Glomerular visceral epithelial cell (primary cell): ENCODE measurements around the gene HAS3.
"Not testable (repeated sequence)": the region's sequence is repeated elsewhere in the genome, so short reads cannot be mapped to it uniquely, and the experiment has no call there.

Experiments
- DNase-seq: peaks from one replicate; pipeline ENCODE4 v3.0.0-alpha.2; 2016; ENCODE audit errors: extremely low spot score

The HAS3 gene

DNA sequence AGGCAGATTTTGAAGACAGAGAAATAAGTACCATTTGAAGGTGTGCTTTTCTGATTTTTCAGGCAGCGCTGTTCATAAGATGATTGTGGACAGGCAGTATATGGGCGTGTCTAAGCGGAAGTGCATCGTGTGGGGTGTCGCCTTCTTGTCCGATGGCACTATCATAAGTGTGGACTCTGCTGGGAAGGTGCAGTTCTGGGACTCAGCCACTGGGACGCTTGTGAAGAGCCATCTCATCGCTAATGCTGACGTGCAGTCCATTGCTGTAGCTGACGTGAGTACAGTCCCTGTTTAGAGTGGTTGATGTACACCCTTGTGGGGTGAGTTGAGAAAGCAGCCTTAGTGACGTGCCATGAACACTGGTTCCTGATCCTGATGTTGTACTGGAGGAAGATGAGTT is 37.7 kb downstream of the HAS3 start:
- peak; percentile 7 for DNase-seq

DNA sequence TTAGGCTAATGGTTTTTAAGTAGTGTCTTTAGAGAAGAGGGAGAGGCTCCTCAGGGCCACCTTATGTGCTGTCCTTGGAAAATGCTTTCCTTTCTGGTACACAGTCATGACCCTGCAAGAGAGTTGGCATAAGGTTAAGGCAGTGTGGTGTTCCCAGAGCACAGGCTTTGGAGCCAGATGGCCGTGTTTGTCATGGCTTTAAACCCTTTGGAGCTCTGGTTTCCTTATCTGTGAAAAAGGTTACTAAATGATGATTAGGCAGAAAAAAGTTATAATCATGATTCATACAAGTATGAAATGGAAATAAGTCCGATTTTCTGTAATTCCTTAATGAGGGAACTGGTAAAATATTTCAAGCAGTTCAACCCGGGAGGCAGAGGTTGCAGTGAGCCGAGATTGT is 40.2 kb downstream of the HAS3 start:
- no peak for DNase-seq

DNA sequence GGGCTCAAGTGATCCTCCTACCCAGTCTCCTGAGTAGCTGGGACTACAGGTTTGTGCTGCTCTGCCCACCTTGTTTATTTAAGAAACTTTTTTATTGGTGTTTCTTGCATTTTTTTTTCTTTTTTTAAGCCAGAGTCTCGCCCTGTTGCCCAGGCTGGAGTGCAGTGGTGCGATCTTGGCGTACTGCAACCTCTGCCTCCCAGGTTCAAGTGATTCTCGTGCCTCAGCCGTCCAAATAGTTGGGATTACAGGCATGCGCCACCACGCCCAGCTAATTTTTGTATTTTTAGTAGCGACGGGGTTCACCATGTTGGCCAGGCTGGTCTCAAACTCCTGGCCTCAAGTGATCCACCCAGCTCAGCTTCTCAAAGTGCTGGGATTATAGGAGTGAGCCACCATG is 44.2 kb downstream of the HAS3 start:
- not testable (repeated sequence) for DNase-seq

DNA sequence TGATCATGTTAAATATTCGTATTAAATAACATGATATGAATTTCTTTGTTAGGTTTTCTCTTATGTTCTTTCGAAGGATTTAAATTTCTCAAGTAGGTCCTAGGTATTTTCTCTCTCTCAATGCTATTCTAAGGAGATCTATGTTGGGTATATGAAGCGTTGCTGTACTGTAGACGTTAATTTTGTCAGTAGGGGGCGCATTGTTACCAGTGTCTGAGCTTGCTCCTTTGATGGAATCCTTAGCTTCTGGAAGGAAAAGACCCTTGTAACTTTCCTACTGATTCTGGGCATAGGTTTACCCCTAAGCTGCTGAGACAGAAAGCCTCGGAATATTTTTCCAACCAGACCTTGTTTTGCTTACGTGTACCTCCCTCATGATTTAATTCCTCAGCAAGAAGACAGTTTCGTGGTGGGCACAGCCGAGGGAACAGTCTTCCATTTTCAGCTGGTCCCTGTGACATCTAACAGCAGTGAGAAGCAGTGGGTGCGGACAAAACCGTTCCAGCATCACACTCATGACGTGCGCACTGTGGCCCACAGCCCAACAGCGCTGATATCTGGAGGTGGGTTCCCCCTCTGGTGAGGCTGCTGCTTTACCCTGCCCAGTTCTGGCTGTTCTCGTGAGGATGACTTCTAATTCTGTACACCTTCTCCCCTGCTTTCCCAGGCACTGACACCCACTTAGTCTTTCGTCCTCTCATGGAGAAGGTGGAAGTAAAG is 44.9 kb downstream of the HAS3 start:
- peak; percentile 68 for DNase-seq

DNA sequence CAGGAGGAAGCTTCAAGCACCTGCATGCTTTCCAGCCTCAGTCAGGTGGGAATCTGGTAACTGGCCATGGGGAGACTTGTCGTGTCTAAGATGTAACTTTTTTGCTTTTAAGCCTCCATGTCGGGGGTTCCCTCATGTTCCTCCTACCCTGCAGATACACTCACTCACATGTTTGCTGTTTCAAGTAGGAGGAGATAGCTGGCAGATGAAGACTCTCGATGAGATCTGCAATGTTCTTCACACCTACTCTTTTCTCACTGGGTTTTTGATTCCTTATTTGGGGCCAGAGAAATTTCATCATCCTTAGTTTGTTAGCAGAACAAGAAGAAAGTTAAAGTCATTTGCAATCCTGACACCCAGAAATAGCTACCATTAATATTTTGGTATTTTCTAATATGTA is 51.7 kb downstream of the HAS3 start:
- no peak for DNase-seq

DNA sequence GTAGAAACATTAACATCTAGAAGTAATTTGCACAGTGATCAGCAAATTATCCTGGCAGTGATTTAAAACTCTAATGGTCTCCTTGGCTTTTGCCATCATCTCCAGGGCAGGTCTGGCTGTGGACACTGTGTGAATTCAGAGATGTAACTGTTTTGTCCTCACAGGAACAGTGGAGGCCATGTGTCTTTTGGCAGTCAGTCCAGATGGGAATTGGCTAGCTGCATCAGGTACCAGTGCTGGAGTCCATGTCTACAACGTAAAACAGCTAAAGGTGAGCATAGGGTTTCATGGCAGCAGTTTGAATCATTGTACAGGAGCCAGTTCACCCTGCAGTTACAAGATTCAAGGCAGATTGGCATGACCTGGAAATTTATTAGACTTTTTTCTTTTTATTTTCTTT is 54.7 kb downstream of the HAS3 start:
- no peak for DNase-seq

DNA sequence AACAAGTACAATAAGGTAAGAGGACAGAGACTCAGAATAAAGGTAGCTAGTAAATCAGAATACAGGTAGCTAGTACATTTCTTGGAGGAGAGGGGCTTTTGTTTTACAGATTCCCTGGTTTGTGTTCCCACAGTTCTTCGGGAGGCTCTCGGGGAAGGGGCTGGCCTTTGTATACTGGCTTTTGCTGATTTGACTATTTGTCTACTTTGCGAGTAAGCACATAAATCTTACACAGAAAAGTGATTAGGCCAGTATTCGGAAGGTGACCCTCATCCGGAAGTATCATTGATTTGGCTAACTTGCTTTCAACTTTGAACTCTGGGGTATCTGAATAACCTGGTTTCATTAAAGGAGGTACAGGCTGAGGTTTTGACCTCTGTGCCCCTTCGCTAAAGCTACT is 60.1 kb downstream of the HAS3 start:
- no peak for DNase-seq

DNA sequence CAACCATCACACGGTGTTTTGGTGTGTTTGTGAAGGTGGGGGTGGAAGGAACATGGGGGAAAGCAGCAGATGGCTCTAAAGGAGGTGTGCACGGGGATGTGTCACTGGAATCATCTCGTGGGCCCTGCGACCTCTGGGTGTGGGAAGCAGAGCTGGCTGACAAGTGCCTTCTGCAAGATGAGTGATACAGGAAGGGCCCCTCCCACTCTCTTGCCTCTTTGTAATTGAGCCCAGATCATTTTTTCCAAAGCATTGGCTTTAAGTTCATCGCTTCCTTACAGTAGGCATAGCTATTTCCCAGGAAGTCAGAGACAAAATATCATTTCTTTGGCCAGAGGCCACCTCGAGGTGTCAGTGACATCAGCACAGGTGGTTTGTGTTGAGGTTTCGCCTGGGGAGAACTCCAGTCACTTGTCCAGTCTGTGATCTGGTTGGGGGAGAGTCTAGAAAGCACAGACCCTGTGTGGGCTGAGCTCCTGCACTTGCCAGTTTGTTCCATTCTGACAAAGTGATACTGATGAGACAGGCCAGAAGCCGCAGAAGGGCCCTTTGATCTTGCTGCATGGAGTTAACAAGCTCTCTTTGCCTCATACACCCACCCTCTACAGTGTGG is 60.9 kb downstream of the HAS3 start:
- DNase-seq, result no peak

DNA sequence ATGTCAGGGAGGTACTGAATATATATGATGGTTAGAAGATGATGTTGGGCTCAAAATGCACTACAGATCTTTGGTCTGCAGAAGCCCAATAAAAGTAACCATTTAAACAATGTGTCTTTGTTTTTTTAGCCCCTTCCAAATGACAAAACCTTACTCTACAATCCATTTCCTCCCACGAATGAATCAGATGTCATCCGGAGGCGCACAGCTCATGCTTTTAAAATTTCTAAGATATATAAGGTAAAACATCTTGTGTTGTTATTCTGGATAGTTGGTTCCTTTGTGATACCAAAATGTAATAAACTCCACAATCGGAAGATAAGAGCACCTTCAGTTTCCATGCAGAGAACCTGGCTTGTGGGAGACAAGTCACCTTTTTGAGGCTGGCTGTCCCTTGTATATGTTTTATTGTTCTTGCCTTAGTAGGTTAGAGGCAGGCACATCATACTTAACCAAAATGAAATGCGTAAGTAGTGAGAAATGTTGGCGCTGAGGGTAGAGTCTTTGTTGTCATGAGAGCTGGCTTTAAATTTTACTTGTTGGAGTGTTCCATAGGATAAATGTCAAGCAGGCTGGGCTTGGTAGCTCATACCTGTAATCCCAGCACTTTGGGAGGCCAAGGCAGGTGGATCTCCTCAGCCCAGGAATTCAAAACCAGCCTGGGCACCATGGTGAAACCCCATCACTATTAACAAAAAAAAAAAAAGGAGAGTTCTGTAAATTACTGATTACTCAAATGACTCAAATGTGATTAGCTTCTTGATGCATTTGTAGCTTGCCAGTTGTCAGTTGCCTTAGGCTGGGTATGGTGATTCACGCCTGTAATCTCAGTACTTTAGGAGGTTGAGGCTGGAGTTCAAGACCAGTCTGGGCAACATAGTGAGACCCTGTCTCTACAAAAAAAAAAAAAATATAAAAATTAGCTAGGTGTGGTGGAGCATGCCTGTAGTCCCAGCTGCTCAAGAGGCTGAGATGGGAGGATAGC is 61.8 kb downstream of the HAS3 start:
- DNase-seq, result no peak
